GM12892 (cell line): ENCODE results near the gene PTPRK.

Source experiments
- POLR2A ChIP-seq: IDR thresholded peaks from 2 replicates; pipeline ENCODE4 v1.6.1; 2011; ENCODE audit warnings: low read depth, low read length, control low read depth
- POLR2AphosphoS5 ChIP-seq: IDR thresholded peaks from 2 replicates; pipeline ENCODE4 v1.6.1; 2011; ENCODE audit warnings: low read depth, low read length, control low read depth
- TAF1 ChIP-seq: IDR thresholded peaks from 2 replicates; pipeline ENCODE4 v1.6.1; 2011; ENCODE audit warnings: low read depth, mild to moderate bottlenecking, control low read depth, low read length, borderline replicate concordance

- TF ChIP-seq POLR2A (no peak), POLR2AphosphoS5 (no peak), TAF1 (no peak)
Measured at GRCh38 chr6:128409003-128409402, 111.4 kb downstream of the PTPRK start.
